SK-N-SH (cell line): ENCODE results near the gene S100Z. TPM values are rescaled to one million over a fixed set of nuclear protein-coding genes. Genes with fewer than 3 reads are reported as not detected.

Experiments
- CTCF ChIA-PET: fragments of 300-600, 350-600 bp; formaldehyde crosslinking; extraction: SDS; loops from one replicate; lab custom pipeline; 2021; lab: Yijun Ruan, JAX
- POLR2A ChIA-PET: fragments of 350-600 bp; sonication (Branson Sonifier 250); formaldehyde crosslinking; extraction: SDS; loops from one replicate; lab custom pipeline; 2020; ENCODE audit warnings: antibody characterized with exemption, inconsistent platforms; lab: Yijun Ruan, JAX
- DNase-seq: peaks from one replicate; pipeline ENCODE4 v3.0.0; 2012
- H2AFZ ChIP-seq: fragments of 200-600 bp; sonication (generic); 2 replicates; pipeline ENCODE4 v1.8.1; 2016; ENCODE audit warnings: antibody characterized with exemption, mild to moderate bottlenecking, low read depth
- H3F3A ChIP-seq: fragments of 200-600 bp; sonication (generic); replicated peaks from 2 replicates; pipeline ENCODE3; 2016; ENCODE audit warnings: antibody characterized with exemption, mild to moderate bottlenecking; ENCODE audit not compliant: insufficient read depth
- H3K27ac ChIP-seq, 2 experiments: fragments of 200-500 bp in 1 of 2; fragments of 200-600 bp in 1 of 2; sonication (Bioruptor generic) in 1 of 2; sonication (generic), shearing (Covaris generic) in 1 of 2; 2 replicates each; pipeline versions ENCODE4 v1.5.1 to v1.6.1; 2014 to 2016; ENCODE audit warnings: low read depth in 2 of 2, inconsistent platforms in 1 of 2, low read length in 1 of 2, mild to moderate bottlenecking in 1 of 2, mixed read lengths in 1 of 2
- H3K27me3 ChIP-seq: fragments of 200-600 bp; sonication (generic), shearing (Covaris generic); 2 replicates; pipeline ENCODE4 v1.6.1; 2016; ENCODE audit warnings: mixed run types; ENCODE audit not compliant: insufficient read depth
- H3K36me3 ChIP-seq, 2 experiments: fragments of 200-500 bp in 1 of 2; fragments of 200-600 bp in 1 of 2; sonication (Bioruptor generic) in 1 of 2; sonication (generic) in 1 of 2; replicated peaks in 1 of 2; 2 replicates each; pipeline versions ENCODE3 to v1.5.1; 2014 to 2016; ENCODE audit warnings: low read length in 1 of 2, mild to moderate bottlenecking in 1 of 2; ENCODE audit not compliant: insufficient read depth in 2 of 2, control insufficient read depth in 1 of 2
- H3K4me1 ChIP-seq, 2 experiments: fragments of 200-500 bp in 1 of 2; fragments of 200-600 bp in 1 of 2; sonication (Bioruptor generic) in 1 of 2; sonication (generic), shearing (Covaris generic) in 1 of 2; 2 replicates each; pipeline versions ENCODE4 v1.5.1 to v1.6.1; 2014 to 2016; ENCODE audit warnings: low read depth in 1 of 2, low read length in 1 of 2, mixed run types in 1 of 2; ENCODE audit not compliant: insufficient read depth in 2 of 2, control insufficient read depth in 1 of 2
- H3K4me2 ChIP-seq: fragments of 200-600 bp; sonication (generic), shearing (Covaris generic); 2 replicates; pipeline ENCODE4 v1.6.1; 2017; ENCODE audit warnings: mixed run types
- H3K4me3 ChIP-seq, 2 experiments: fragments of 200-500 bp in 1 of 2; fragments of 200-600 bp in 1 of 2; sonication (Bioruptor generic) in 1 of 2; sonication (generic), shearing (Covaris generic) in 1 of 2; 2 replicates each; pipeline versions ENCODE4 v1.5.1 to v1.8.1; 2014 to 2016; ENCODE audit warnings: low read depth in 2 of 2, inconsistent platforms in 1 of 2, low read length in 1 of 2, mild to moderate bottlenecking in 1 of 2, mixed read lengths in 1 of 2, moderate library complexity in 1 of 2
- H3K79me2 ChIP-seq: fragments of 200-600 bp; sonication (generic); 2 replicates; pipeline ENCODE4 v1.8.1; 2017; ENCODE audit warnings: mild to moderate bottlenecking; ENCODE audit not compliant: insufficient read depth
- H3K9ac ChIP-seq: fragments of 200-600 bp; sonication (generic); 2 replicates; pipeline ENCODE4 v1.6.1; 2017; ENCODE audit warnings: mixed run types
- H3K9me2 ChIP-seq: fragments of 200-600 bp; sonication (generic); 2 replicates; pipeline ENCODE4 v1.6.1; 2017; ENCODE audit warnings: mixed run types
- H3K9me3 ChIP-seq: fragments of 200-600 bp; sonication (generic); 2 replicates; pipeline ENCODE4 v1.6.1; 2017; ENCODE audit warnings: mixed run types, mild to moderate bottlenecking, moderate library complexity
- H4K20me1 ChIP-seq: fragments of 200-600 bp; sonication (generic); 2 replicates; pipeline ENCODE4 v1.6.1; 2017; ENCODE audit warnings: mild to moderate bottlenecking, mixed run types; ENCODE audit not compliant: insufficient read depth
- CHD2 ChIP-seq: fragments of 150-350 bp; IDR thresholded peaks from 2 replicates; pipeline ENCODE4 v1.6.1; 2018; ENCODE audit warnings: low read length; ENCODE audit not compliant: partially characterized antibody
- CTCF ChIP-seq: fragments of 200-600 bp; sonication (generic); IDR thresholded peaks from 2 replicates; pipeline ENCODE4 v1.6.1; 2017; ENCODE audit warnings: antibody characterized with exemption, mild to moderate bottlenecking, moderate library complexity
- ELF1 ChIP-seq: IDR thresholded peaks from 2 replicates; pipeline ENCODE4 v1.4.0; 2012
- EP300 ChIP-seq, 2 experiments: IDR thresholded peaks; 2 replicates each; pipeline versions ENCODE4 v1.4.0 to v1.6.1; 2012; ENCODE audit warnings: borderline replicate concordance in 1 of 2, low read depth in 1 of 2, low read length in 1 of 2
- EZH2phosphoT487 ChIP-seq: fragments of 200-600 bp; sonication (generic); IDR thresholded peaks from 2 replicates; pipeline ENCODE4 v1.6.1; 2017; ENCODE audit warnings: low read depth, mixed run types, mild to moderate bottlenecking, antibody characterized with exemption, moderate library complexity, borderline replicate concordance
- FOXJ3 ChIP-seq: sonication (generic); formaldehyde crosslinking; IDR thresholded peaks from 2 replicates; pipeline ENCODE4 v1.5.1; 2020; ENCODE audit warnings: mild to moderate bottlenecking, missing genetic modification reagents
- FOXM1 ChIP-seq: IDR thresholded peaks from 2 replicates; pipeline ENCODE4 v1.4.0; 2012; ENCODE audit warnings: low read depth, mild to moderate bottlenecking
- MXI1 ChIP-seq: IDR thresholded peaks from 2 replicates; pipeline ENCODE4 v1.6.1; 2012; ENCODE audit warnings: mild to moderate bottlenecking, low read depth, low read length, improper control_type of control experiment
- NFIC ChIP-seq: IDR thresholded peaks from 2 replicates; pipeline ENCODE4 v1.4.0; 2012; ENCODE audit warnings: borderline replicate concordance
- NRF1 ChIP-seq: IDR thresholded peaks from 2 replicates; pipeline ENCODE4 v1.6.1; 2012; ENCODE audit warnings: low read depth, mild to moderate bottlenecking, low read length
- RAD21 ChIP-seq: IDR thresholded peaks from 2 replicates; pipeline ENCODE4 v1.6.1; 2012; ENCODE audit warnings: mild to moderate bottlenecking, low read length
- RCOR1 ChIP-seq: fragments of 150-350 bp; IDR thresholded peaks from 2 replicates; pipeline ENCODE4 v1.6.1; 2017; ENCODE audit warnings: antibody characterized with exemption, low read length
- RFX5 ChIP-seq: IDR thresholded peaks from 2 replicates; pipeline ENCODE4 v1.6.1; 2012; ENCODE audit warnings: mild to moderate bottlenecking, improper control_type of control experiment, low read length
- RXRA ChIP-seq: IDR thresholded peaks from 2 replicates; pipeline ENCODE4 v1.4.0; 2012; ENCODE audit warnings: low read depth, mild to moderate bottlenecking, borderline replicate concordance
- SIN3A ChIP-seq: IDR thresholded peaks from 2 replicates; pipeline ENCODE4 v1.6.1; 2012; ENCODE audit warnings: low read depth, mild to moderate bottlenecking, low read length, moderate library complexity, borderline replicate concordance
- SMC3 ChIP-seq: IDR thresholded peaks from 2 replicates; pipeline ENCODE4 v1.6.1; 2012; ENCODE audit warnings: low read depth, low read length, improper control_type of control experiment
- TAF1 ChIP-seq: IDR thresholded peaks from 2 replicates; pipeline ENCODE4 v1.6.1; 2012; ENCODE audit warnings: low read depth, mild to moderate bottlenecking, low read length, moderate library complexity, borderline replicate concordance
- TCF12 ChIP-seq: IDR thresholded peaks from 2 replicates; pipeline ENCODE4 v1.4.0; 2012
- TEAD4 ChIP-seq: IDR thresholded peaks from 2 replicates; pipeline ENCODE4 v1.4.0; 2012; ENCODE audit warnings: mild to moderate bottlenecking, borderline replicate concordance; ENCODE audit not compliant: insufficient read depth
- USF1 ChIP-seq: IDR thresholded peaks from 2 replicates; pipeline ENCODE4 v1.4.0; 2012; ENCODE audit warnings: low read depth, borderline replicate concordance
- USF2 ChIP-seq: fragments of 150-350 bp; IDR thresholded peaks from 2 replicates; pipeline ENCODE4 v1.6.1; 2017; ENCODE audit warnings: antibody characterized with exemption, low read length, low read depth, borderline replicate concordance
- YY1 ChIP-seq: IDR thresholded peaks from 2 replicates; pipeline ENCODE4 v1.4.0; 2012; ENCODE audit warnings: low read depth, mild to moderate bottlenecking
- WGBS: methylation state at CpG from one replicate; pipeline ENCODE4 v1.1.6; 2017; ENCODE audit warnings: low lambda C conversion rate; 5-methylcytosine and 5-hydroxymethylcytosine counted together
- polyA plus RNA-seq, 3 experiments: library from polyadenylated mRNA; depleted of rRNA; stranded (reverse); fragments of >200 nt; gene quantifications; 2 replicates each; pipeline ENCODE4 v1.2.3, GENCODE V29; 2012

The S100Z gene
- polyA plus RNA-seq, 1 of the 3 experiments (the other 2 are of a cell fraction) = not detected

GRCh38 chr5:76947082-76947503, 97.3 kb downstream of the S100Z start:
- no peak overlapping the region for H3K4me2 ChIP-seq
- no peaks in the 10 kb centered on the region for H4K20me1 ChIP-seq
- no peaks in the 10 kb centered on the region for H3K9me3 ChIP-seq
- no peaks in the 10 kb centered on the region for H3K9me2 ChIP-seq
- DNase-seq = no peak
- H3K27ac ChIP-seq = no peak overlapping the region
- POLR2A ChIA-PET = no interaction called here
- H3K36me3 ChIP-seq = no peaks in the 10 kb centered on the region
- TF ChIP-seq TAF1 (no peak), RAD21 (no peak), FOXM1 (no peak), RCOR1 (no peak), USF1 (no peak), FOXJ3 (CRISPR knock-in tag) (no peak), CHD2 (no peak), MXI1 (no peak)
- WGBS = 43% methylated on average over 4 of the region's 4 CpGs
- CTCF ChIA-PET = interaction anchor here (1.0 kb wide), 2 partner anchors 79 to 545 kb away, joined by 3 to 4 read pairs; partner anchors contain the start of gene WDR41
- no peak overlapping the region for H2AFZ ChIP-seq
- H3K79me2 ChIP-seq = no peaks in the 10 kb centered on the region
- no peak overlapping the region for H3K9ac ChIP-seq
- peaks cover 4% of the 10 kb centered on the region; the same call in 1 of the 2 replicates for H3K27me3 ChIP-seq
- no peaks in the 10 kb centered on the region; a peak in 1 of 4 replicates for H3K4me1 ChIP-seq
- H3K4me3 ChIP-seq = no peak overlapping the region
- H3F3A ChIP-seq = no peaks in the 10 kb centered on the region

GRCh38 chr5:76952795-76953536, 103.2 kb downstream of the S100Z start, which contains the start of gene CRHBP:
Gene CRHBP, plus strand, starts transcription at chr5:76953045. Its CDS starts 90 bp downstream, at chr5:76953135.
- no peaks in the 10 kb centered on the region for H3K9me3 ChIP-seq
- H3K27ac ChIP-seq = no peak within 1 kb of the TSS
- H4K20me1 ChIP-seq = no peaks in the 10 kb centered on the region
- H3F3A ChIP-seq = no peaks in the 10 kb centered on the region
- peaks cover 35% of the 10 kb centered on the region for H3K27me3 ChIP-seq
- ChIA-PET POLR2A (no interaction called here), CTCF (no interaction called here)
- TF ChIP-seq SIN3A (no peak), EZH2phosphoT487 (no peak), NRF1 (no peak), RFX5 (no peak), NFIC (no peak), SMC3 (no peak), RCOR1 (no peak), CHD2 (no peak), FOXJ3 (CRISPR knock-in tag) (no peak), RXRA (no peak), EP300 (IDR thresholded peaks at IDR 0.05; ENCODE audit: borderline replicate concordance in 1 of 2, low read depth in 1 of 2, low read length in 1 of 2) (no peak), USF2 (no peak), CTCF (no peak), TCF12 (no peak), FOXM1 (no peak), ELF1 (no peak), YY1 (no peak), TEAD4 (no peak)
- no peak within 1 kb of the TSS for H3K9ac ChIP-seq
- DNase-seq = peak; percentile 40
- H3K4me1 ChIP-seq = peaks cover 0 to 4% of the 10 kb centered on the region in 2 experiments; a peak in 1 of 4 replicates
- WGBS = 63% methylated on average over 22 of the region's 23 CpGs
- H3K4me3 ChIP-seq = peak within 1 kb of the TSS; percentile 29 to 34
- H2AFZ ChIP-seq = no peak within 1 kb of the TSS
- H3K4me2 ChIP-seq = peak within 1 kb of the TSS; percentile 63; the same call in 1 of the 2 replicates
- H3K36me3 ChIP-seq = no peaks in the 10 kb centered on the region
- H3K9me2 ChIP-seq = no peaks in the 10 kb centered on the region
- H3K79me2 ChIP-seq = no peaks in the 10 kb centered on the region
